Measurements from ENCODE around the gene UNC5C. TPM values are rescaled to one million over a fixed set of nuclear protein-coding genes. Genes with fewer than 3 reads are reported as not detected.

Gene UNC5C
- total RNA-seq, 1 donor from 2014 or later = not detected

- peaks cover 17% of the 10 kb centered on the region for H3K9me3 Mint-ChIP-seq
- no peak overlapping the region for H3K27ac Mint-ChIP-seq
- DNase-seq = no peak
- H3K4me3 Mint-ChIP-seq = no peak overlapping the region
- TF ChIP-seq, protein P1, sequence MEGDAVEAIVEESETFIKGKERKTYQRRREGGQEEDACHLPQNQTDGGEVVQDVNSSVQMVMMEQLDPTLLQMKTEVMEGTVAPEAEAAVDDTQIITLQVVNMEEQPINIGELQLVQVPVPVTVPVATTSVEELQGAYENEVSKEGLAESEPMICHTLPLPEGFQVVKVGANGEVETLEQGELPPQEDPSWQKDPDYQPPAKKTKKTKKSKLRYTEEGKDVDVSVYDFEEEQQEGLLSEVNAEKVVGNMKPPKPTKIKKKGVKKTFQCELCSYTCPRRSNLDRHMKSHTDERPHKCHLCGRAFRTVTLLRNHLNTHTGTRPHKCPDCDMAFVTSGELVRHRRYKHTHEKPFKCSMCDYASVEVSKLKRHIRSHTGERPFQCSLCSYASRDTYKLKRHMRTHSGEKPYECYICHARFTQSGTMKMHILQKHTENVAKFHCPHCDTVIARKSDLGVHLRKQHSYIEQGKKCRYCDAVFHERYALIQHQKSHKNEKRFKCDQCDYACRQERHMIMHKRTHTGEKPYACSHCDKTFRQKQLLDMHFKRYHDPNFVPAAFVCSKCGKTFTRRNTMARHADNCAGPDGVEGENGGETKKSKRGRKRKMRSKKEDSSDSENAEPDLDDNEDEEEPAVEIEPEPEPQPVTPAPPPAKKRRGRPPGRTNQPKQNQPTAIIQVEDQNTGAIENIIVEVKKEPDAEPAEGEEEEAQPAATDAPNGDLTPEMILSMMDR (IDR thresholded peaks at IDR 0.05) = no peak
- intact Hi-C loops (cut with micrococcal nuclease) = no loop called here
- ChIA-PET POLR2A (no interaction called here), CTCF (no interaction called here)
- no peaks in the 10 kb centered on the region for H3K27me3 Mint-ChIP-seq
- ATAC-seq (ENCODE audit: low read depth) = no peak
- H3K36me3 Mint-ChIP-seq (ENCODE audit: low read depth) = no peaks in the 10 kb centered on the region
- no peaks in the 10 kb centered on the region for H3K4me1 Mint-ChIP-seq
Measured at GRCh38 chr4:95563638-95564337, 15.0 kb upstream of the UNC5C start.

DNA sequence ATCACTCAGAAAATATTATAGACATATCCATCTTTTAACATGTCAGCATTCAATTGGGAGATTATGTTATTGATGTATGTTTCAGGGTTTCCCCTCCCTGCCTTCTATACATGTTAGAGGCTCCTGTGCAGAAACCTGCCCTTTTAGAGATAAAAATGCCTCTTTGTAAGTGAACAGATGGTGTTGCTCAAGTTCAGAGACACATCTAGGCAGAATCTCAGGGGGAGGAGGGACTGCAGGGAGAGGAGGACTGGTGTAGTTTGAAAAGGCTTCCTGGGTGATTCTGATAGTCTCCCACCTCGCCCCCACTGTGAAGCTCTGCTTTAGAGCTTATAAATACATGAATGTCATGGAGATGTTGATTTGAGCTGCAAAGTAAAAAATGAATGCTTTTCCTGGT, 12.0 kb upstream of the UNC5C start:
- DNase-seq (no peak), ATAC-seq (ENCODE audit: low read depth) (no peak)
- ChIA-PET POLR2A (no interaction called here), CTCF (no interaction called here)
- no peaks in the 10 kb centered on the region for H3K4me1 Mint-ChIP-seq
- H3K27ac Mint-ChIP-seq = no peak overlapping the region
- H3K27me3 Mint-ChIP-seq = no peaks in the 10 kb centered on the region
- H3K4me3 Mint-ChIP-seq = no peak overlapping the region
- H3K36me3 Mint-ChIP-seq (ENCODE audit: low read depth) = no peaks in the 10 kb centered on the region
- TF ChIP-seq, protein P1 (IDR thresholded peaks at IDR 0.05) = no peak
- peaks cover 7% of the 10 kb centered on the region for H3K9me3 Mint-ChIP-seq
- intact Hi-C loops (cut with micrococcal nuclease) = no loop called here

GRCh38 chr4:95556207-95556859, 7.6 kb upstream of the UNC5C start:
- ChIA-PET CTCF (no interaction called here), POLR2A (no interaction called here)
- no peaks in the 10 kb centered on the region for H3K36me3 Mint-ChIP-seq (ENCODE audit: low read depth)
- H3K4me3 Mint-ChIP-seq = no peak overlapping the region
- no peak for ATAC-seq (ENCODE audit: low read depth)
- no peaks in the 10 kb centered on the region for H3K4me1 Mint-ChIP-seq
- intact Hi-C loops (cut with micrococcal nuclease) = no loop called here
- H3K9me3 Mint-ChIP-seq = no peaks in the 10 kb centered on the region
- DNase-seq = no peak
- TF ChIP-seq, protein P1 (IDR thresholded peaks at IDR 0.05) = no peak
- no peak overlapping the region for H3K27ac Mint-ChIP-seq
- H3K27me3 Mint-ChIP-seq = peaks cover 2% of the 10 kb centered on the region

- peaks cover 25% of the 10 kb centered on the region for H3K27me3 Mint-ChIP-seq
- no peak overlapping the region for H3K27ac Mint-ChIP-seq
- peaks cover 10% of the 10 kb centered on the region for H3K4me1 Mint-ChIP-seq
- H3K36me3 Mint-ChIP-seq (ENCODE audit: low read depth) = no peaks in the 10 kb centered on the region
- intact Hi-C loops (cut with micrococcal nuclease) = no loop called here
- POLR2A ChIA-PET = no interaction called here
- TF ChIP-seq, protein P1 (IDR thresholded peaks at IDR 0.05) = no peak
- DNase-seq = no peak
- H3K4me3 Mint-ChIP-seq = no peak overlapping the region
- no peak for ATAC-seq (ENCODE audit: low read depth)
- no peaks in the 10 kb centered on the region for H3K9me3 Mint-ChIP-seq
- CTCF ChIA-PET = no interaction called here
Measured at GRCh38 chr4:95552942-95553550, 4.3 kb upstream of the UNC5C start.

GRCh38 chr4:95551653-95552052, 2.9 kb upstream of the UNC5C start:
- ATAC-seq (ENCODE audit: low read depth) (no peak), DNase-seq (no peak)
- Mint-ChIP-seq H3K27ac (no peak overlapping the region), H3K27me3 (peaks cover 30% of the 10 kb centered on the region), H3K36me3 (ENCODE audit: low read depth) (no peaks in the 10 kb centered on the region), H3K4me3 (no peak overlapping the region), H3K4me1 (peaks cover 12% of the 10 kb centered on the region), H3K9me3 (no peaks in the 10 kb centered on the region)
- TF ChIP-seq, protein P1 (IDR thresholded peaks at IDR 0.05) = no peak
- POLR2A ChIA-PET = no interaction called here
- CTCF ChIA-PET = no interaction called here
- intact Hi-C loops (cut with micrococcal nuclease) = no loop called here

All from activated B cell treated with CpG ODN at 0.5 μM for 24 hours (primary cell).